Kidney (tissue), 14 donors: ENCODE data around the gene NDUFA13. TPM values are rescaled to one million over a fixed set of nuclear protein-coding genes. Genes with fewer than 3 reads are reported as not detected.

Source experiments
- DNase-seq, 5 donors: peaks; one replicate each; pipeline ENCODE4 v3.0.0-alpha.2; 2013 to 2020
- FAIRE-seq: peaks from 2 replicates; lab custom pipeline; 2012; peaks lifted over from hg19 to GRCh38; lab: Jason Lieb, UNC
- H3K27ac ChIP-seq, 2 donors: one replicate each; pipeline ENCODE4 v1.7.0; 2013; ENCODE audit warnings: low read depth in 2 of 2, low read length in 2 of 2, inconsistent platforms in 1 of 2
- H3K27me3 ChIP-seq: one replicate; pipeline ENCODE4 v1.7.1; 2013; ENCODE audit warnings: low read length, inconsistent platforms; ENCODE audit not compliant: control insufficient read depth, insufficient read depth
- H3K36me3 ChIP-seq, 3 donors: one replicate each; pipeline versions ENCODE4 v1.7.0 to v1.7.1; 2013; ENCODE audit warnings: low read length in 3 of 3, control low read depth in 1 of 3, inconsistent platforms in 1 of 3; ENCODE audit not compliant: insufficient read depth in 3 of 3, control insufficient read depth in 2 of 3
- H3K4me1 ChIP-seq, 3 donors: one replicate each; pipeline versions ENCODE4 v1.7.0 to v1.7.1; 2013; ENCODE audit warnings: low read length in 3 of 3, inconsistent platforms in 1 of 3, low read depth in 1 of 3; ENCODE audit not compliant: control insufficient read depth in 2 of 3, insufficient read depth in 2 of 3
- H3K4me3 ChIP-seq, 3 donors: one replicate each; pipeline versions ENCODE4 v1.7.0 to v1.8.1; 2013; ENCODE audit warnings: low read length in 3 of 3, control low read depth in 1 of 3, inconsistent platforms in 1 of 3
- H3K9ac ChIP-seq, 3 donors: one replicate each; pipeline versions ENCODE4 v1.7.0 to v1.7.1; 2013; ENCODE audit warnings: low read length in 3 of 3, control low read depth in 1 of 3, inconsistent platforms in 1 of 3
- H3K9me3 ChIP-seq, 3 donors: one replicate each; pipeline versions ENCODE4 v1.7.0 to v1.7.1; 2013; ENCODE audit warnings: low read length in 3 of 3, control low read depth in 1 of 3, inconsistent platforms in 1 of 3; ENCODE audit not compliant: control insufficient read depth in 2 of 3, insufficient read depth in 1 of 3
- intact Hi-C: fragments of 100-400 bp; cut with DNase I; formaldehyde crosslinking; loops from one replicate; pipeline ENCODE4 v1.11.1; 2022
- polyA plus RNA-seq: library from polyadenylated mRNA; stranded (reverse); fragments of 350-450 nt; fragmentation: Illumina TruSeq; extraction: RNeasy Lipid Tissue Mini Kit (QIAGEN cat#74804); gene quantifications from one replicate; pipeline ENCODE4 v1.2.3, GENCODE V29; 2014; ENCODE audit warnings: low read depth, low replicate concordance; ENCODE audit not compliant: insufficient read depth
- total RNA-seq: library from RNA; stranded (reverse); fragmentation: NEBNext Ultra II Directional; extraction: Animal tissue kit (Norgen Biotek cat#: 25700); gene quantifications from one replicate; pipeline ENCODE4 v1.2.1, GENCODE V29; 2021
- TF ChIP-seq, protein P1 (sequence below): IDR thresholded peaks from 3 replicates; pipeline ENCODE4 v1.5.1; 2012; ENCODE audit warnings: mild to moderate bottlenecking, moderate library complexity, borderline replicate concordance; ENCODE audit not compliant: insufficient read depth; ENCODE audit errors: extremely low read depth
- donor health status: control.
- donor health status: control.
- donor health status: control.
- donor health status: control.
- donor health status: control.
- donor health status: DM: yes; HTN: yes; CAD: no.
- donor health status: Normal renal cell carcinoma (clear cell type).

Gene NDUFA13
- total and polyA plus RNA-seq, 2 donors from 2014 or later, result 328 to 627 TPM

DNA sequence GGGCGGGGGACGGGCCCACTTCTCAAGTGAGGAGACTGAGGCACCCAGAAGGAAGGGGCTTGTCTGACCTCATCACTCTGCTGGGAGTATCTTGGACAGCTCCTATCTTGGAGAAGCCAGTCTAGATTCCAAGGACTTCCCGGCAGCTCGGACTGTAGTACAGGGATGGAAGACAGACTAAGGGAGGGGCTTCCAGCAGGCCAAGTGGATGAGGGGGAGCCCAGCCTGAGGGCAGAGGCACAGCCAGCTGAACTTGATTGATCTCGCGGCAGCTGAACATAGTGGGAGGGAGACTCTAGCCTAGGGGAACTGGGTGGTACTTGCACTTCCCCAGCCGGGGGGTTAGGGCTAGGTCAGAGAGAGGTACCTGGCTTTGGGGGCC is 22.8 kb downstream of the NDUFA13 start:
- FAIRE-seq (no peak), DNase-seq (no peak)
- Histone ChIP-seq H3K27me3 (peaks cover 18% of the 10 kb centered on the region), H3K4me3 (no peak overlapping the region), H3K36me3 (no peaks in the 10 kb centered on the region), H3K4me1 (peaks cover 0 to 17% (median 5%) of the 10 kb centered on the region in 3 donors), H3K9ac (no peak overlapping the region), H3K27ac (no peak overlapping the region), H3K9me3 (no peaks in the 10 kb centered on the region)
- intact Hi-C loops, result loop anchor here (10.0 kb wide), 1 partner anchor 426 kb away; no protein-coding TSS in a partner anchor
- TF ChIP-seq, protein P1, sequence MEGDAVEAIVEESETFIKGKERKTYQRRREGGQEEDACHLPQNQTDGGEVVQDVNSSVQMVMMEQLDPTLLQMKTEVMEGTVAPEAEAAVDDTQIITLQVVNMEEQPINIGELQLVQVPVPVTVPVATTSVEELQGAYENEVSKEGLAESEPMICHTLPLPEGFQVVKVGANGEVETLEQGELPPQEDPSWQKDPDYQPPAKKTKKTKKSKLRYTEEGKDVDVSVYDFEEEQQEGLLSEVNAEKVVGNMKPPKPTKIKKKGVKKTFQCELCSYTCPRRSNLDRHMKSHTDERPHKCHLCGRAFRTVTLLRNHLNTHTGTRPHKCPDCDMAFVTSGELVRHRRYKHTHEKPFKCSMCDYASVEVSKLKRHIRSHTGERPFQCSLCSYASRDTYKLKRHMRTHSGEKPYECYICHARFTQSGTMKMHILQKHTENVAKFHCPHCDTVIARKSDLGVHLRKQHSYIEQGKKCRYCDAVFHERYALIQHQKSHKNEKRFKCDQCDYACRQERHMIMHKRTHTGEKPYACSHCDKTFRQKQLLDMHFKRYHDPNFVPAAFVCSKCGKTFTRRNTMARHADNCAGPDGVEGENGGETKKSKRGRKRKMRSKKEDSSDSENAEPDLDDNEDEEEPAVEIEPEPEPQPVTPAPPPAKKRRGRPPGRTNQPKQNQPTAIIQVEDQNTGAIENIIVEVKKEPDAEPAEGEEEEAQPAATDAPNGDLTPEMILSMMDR, result no peak

DNA sequence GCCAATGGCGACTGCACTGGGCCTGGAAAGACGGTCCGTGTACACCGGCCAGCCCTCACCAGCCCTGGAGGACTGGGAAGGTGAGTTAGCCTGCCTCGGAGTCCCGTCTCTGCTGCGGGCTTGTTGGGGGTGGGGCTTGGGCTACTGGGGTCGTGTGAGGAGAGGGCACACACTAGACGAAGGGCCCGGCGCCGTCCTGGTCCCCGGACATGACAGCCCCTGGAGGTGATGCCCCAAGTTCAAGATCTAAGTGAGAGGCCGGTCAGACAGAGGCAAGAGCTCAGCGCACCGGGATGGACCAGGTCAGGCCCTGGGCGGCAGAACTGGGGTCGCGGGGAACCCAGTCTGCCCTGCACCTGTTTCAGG is 23.7 kb downstream of the NDUFA13 start:
- H3K9me3 ChIP-seq, result no peaks in the 10 kb centered on the region
- TF ChIP-seq, protein P1, result no peak
- FAIRE-seq (no peak), DNase-seq (peak in 2 of 5 donors; percentile 66 to 70)
- H3K36me3 ChIP-seq, result no peaks in the 10 kb centered on the region
- no peak overlapping the region for H3K4me3 ChIP-seq
- peaks cover 18% of the 10 kb centered on the region for H3K27me3 ChIP-seq
- H3K4me1 ChIP-seq, result peaks cover 0 to 17% (median 5%) of the 10 kb centered on the region in 3 donors
- no peak overlapping the region for H3K27ac ChIP-seq
- no peak overlapping the region for H3K9ac ChIP-seq
- intact Hi-C loops, result loop anchor here (10.0 kb wide), 1 partner anchor 425 kb away; no protein-coding TSS in a partner anchor

DNA sequence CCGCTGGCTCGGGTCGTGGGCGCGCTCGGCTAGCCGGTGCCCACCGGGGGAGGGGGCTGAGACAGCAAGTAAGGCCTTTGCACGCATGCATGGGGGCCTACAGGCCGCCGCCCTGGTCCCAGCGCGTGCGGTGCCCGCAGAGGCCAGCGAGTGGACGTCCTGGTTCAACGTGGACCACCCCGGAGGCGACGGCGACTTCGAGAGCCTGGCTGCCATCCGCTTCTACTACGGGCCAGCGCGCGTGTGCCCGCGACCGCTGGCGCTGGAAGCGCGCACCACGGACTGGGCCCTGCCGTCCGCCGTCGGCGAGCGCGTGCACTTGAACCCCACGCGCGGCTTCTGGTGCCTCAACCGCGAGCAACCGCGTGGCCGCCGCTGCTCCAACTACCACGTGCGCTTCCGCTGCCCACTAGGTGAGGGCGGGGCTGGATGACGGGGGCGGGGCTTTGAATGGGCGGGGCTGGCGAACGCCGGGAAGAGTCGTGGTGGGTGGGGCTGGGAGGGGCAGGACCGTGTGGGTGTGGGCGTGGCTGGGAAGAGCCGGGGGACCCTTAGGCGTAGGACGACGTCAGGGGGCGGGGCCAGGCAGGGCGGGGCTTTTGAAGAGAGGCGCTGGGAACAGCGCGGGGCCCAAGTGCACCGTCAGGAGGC is 24.2 kb downstream of the NDUFA13 start:
- Histone ChIP-seq H3K4me1 (peaks cover 0 to 17% (median 5%) of the 10 kb centered on the region in 3 donors), H3K36me3 (no peaks in the 10 kb centered on the region), H3K27me3 (peaks cover 18% of the 10 kb centered on the region), H3K27ac (no peak overlapping the region), H3K4me3 (no peak overlapping the region), H3K9me3 (no peaks in the 10 kb centered on the region), H3K9ac (no peak overlapping the region)
- FAIRE-seq (no peak), DNase-seq (peak; percentile 74 to 93 (median 81))
- intact Hi-C loops, result no loop called here
- TF ChIP-seq, protein P1, result no peak
